Upper lobe of left lung (tissue), 6 donors: Measurements from ENCODE around the gene PEX5L. TPM values are rescaled to one million over a fixed set of nuclear protein-coding genes. Genes with fewer than 3 reads are reported as not detected.

Source experiments
- ATAC-seq, 2 donors: fragments of 200-7000 bp; cut with Tn5 transposase; one replicate each; pipeline ENCODE4 v1.9.1; 2022; ENCODE audit warnings: mild to moderate bottlenecking in 2 of 2, moderate library complexity in 2 of 2; ENCODE audit not compliant: low FRiP score in 2 of 2
- DNase-seq, 2 donors: peaks; one replicate each; pipeline ENCODE4 v3.0.0-alpha.2; 2019 to 2020
- H3K27ac ChIP-seq, 4 donors: fragments of 200-600 bp; sonication (generic); one replicate each; pipeline ENCODE4 v1.5.1; 2016 to 2019
- H3K27me3 ChIP-seq, 4 donors: fragments of 200-600 bp; sonication (generic); one replicate each; pipeline ENCODE4 v1.5.1; 2017 to 2019
- H3K36me3 ChIP-seq, 4 donors: fragments of 200-600 bp; sonication (generic); one replicate each; pipeline ENCODE4 v1.5.1; 2016 to 2019
- H3K4me1 ChIP-seq, 4 donors: fragments of 200-600 bp; sonication (generic); one replicate each; pipeline ENCODE4 v1.5.1; 2018 to 2019
- H3K4me3 ChIP-seq, 4 donors: fragments of 200-600 bp; sonication (generic); one replicate each; pipeline ENCODE4 v1.5.1; 2017 to 2019; ENCODE audit warnings: mild to moderate bottlenecking in 2 of 4, moderate library complexity in 1 of 4
- H3K9me3 ChIP-seq, 4 donors: fragments of 200-600 bp; sonication (generic); one replicate each; pipeline ENCODE4 v1.5.1; 2018 to 2019
- EP300 ChIP-seq, 4 donors: sonication (generic); formaldehyde crosslinking; IDR thresholded peaks; one replicate each; pipeline ENCODE4 v1.5.1; 2017; ENCODE audit warnings: antibody characterized with exemption in 4 of 4, control low read depth in 2 of 4
- POLR2A ChIP-seq, 4 donors: fragments of 450-650 bp; IDR thresholded peaks; one replicate each; pipeline ENCODE4 v1.5.1; 2016 to 2017; ENCODE audit warnings: antibody characterized with exemption in 4 of 4, mild to moderate bottlenecking in 2 of 4
- POLR2AphosphoS5 ChIP-seq, 2 donors: sonication (generic); formaldehyde crosslinking; IDR thresholded peaks; one replicate each; pipeline ENCODE4 v1.5.1; 2017; ENCODE audit warnings: antibody characterized with exemption in 2 of 2
- WGBS, 2 donors: methylation state at CpG; one replicate each; pipeline ENCODE4 v1.1.5; 2017 to 2018; 5-methylcytosine and 5-hydroxymethylcytosine counted together
- total RNA-seq, 6 donors: library from RNA; depleted of rRNA in 4 of 6; stranded (reverse); fragments of >200 nt in 4 of 6; gene quantifications; one replicate each; pipeline versions ENCODE4 v1.1.0 to v1.2.1, GENCODE V29; 2016 to 2021
- TF ChIP-seq, protein P1 (sequence below), 6 experiments: fragments of 450-650 bp in 4 of 6; fragments of 200-600 bp in 2 of 6; sonication (generic) in 2 of 6; IDR thresholded peaks; one replicate each; pipeline ENCODE4 v1.5.1; 2016 to 2019; ENCODE audit warnings: antibody characterized with exemption in 6 of 6
- donor health status: DM: no; HTN: no; CAD: no; lungs with moderate emphysema.
- donor health status: DM: no; HTN: yes; CAD: no; lungs with severe emphysema.

The PEX5L gene
- total RNA-seq, 6 donors from 2014 or later: not detected

DNA sequence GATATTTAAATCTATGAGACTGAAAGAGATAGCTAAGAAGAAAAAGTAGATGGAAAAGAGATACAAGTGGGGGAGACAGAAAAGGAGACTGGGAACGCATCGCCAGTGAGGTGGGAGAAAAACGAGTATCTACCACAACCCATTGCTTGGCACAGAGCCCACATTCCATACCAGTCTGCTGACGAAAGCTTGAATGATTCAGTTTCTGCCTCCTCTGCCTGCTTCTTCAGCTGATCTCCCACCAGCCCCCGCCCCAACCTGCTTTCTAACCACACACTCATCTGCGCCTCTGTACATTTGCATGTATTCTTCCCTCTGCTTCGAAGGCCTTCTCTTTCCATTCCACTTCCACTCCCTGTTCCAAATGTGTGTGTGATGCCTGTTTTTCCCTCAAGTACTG, 195.8 kb downstream of the PEX5L start:
- WGBS, 2 donors: 67 to 69% methylated on average over 7 of the region's 7 CpGs
- no peak for ATAC-seq

DNA sequence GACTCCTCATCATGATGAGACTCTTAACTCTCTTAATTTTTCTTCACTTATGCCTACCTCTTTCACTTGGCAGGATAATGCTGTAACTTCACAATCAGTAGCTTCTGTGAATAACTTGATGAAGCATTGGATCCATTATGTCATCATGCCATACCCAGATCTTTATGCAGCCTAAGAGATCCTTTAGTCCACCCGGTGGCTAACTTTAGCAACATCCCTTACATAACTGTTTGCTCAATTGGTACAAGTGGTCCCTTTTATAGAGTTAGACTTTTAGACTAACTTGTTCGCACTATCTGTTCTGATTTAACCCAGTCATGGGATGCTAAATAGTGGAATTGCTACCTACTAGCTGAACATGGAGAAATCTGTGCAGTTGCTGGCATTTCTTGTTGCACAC, 199.4 kb downstream of the PEX5L start:
- WGBS, 2 donors: 53 to 59% methylated on average over 2 of the region's 2 CpGs

More for the DNA sequence above, 195.8 kb downstream of the PEX5L start:
- Histone ChIP-seq H3K9me3 (no peaks in the 10 kb centered on the region), H3K4me3 (no peak overlapping the region), H3K36me3 (no peaks in the 10 kb centered on the region), H3K27me3 (no peaks in the 10 kb centered on the region), H3K4me1 (no peaks in the 10 kb centered on the region), H3K27ac (no peak overlapping the region)
- no peak for DNase-seq
- TF ChIP-seq EP300 (IDR thresholded peaks at IDR 0.05) (no peak), POLR2AphosphoS5 (IDR thresholded peaks at IDR 0.05) (no peak), POLR2A (IDR thresholded peaks at IDR 0.05) (no peak)
- TF ChIP-seq, protein P1, sequence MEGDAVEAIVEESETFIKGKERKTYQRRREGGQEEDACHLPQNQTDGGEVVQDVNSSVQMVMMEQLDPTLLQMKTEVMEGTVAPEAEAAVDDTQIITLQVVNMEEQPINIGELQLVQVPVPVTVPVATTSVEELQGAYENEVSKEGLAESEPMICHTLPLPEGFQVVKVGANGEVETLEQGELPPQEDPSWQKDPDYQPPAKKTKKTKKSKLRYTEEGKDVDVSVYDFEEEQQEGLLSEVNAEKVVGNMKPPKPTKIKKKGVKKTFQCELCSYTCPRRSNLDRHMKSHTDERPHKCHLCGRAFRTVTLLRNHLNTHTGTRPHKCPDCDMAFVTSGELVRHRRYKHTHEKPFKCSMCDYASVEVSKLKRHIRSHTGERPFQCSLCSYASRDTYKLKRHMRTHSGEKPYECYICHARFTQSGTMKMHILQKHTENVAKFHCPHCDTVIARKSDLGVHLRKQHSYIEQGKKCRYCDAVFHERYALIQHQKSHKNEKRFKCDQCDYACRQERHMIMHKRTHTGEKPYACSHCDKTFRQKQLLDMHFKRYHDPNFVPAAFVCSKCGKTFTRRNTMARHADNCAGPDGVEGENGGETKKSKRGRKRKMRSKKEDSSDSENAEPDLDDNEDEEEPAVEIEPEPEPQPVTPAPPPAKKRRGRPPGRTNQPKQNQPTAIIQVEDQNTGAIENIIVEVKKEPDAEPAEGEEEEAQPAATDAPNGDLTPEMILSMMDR (IDR thresholded peaks at IDR 0.05): no peak

GRCh38 chr3:179833294-179833693, 203.4 kb downstream of the PEX5L start:
- H3K4me3 ChIP-seq: no peak overlapping the region
- no peaks in the 10 kb centered on the region for H3K9me3 ChIP-seq
- no peaks in the 10 kb centered on the region for H3K36me3 ChIP-seq
- no peaks in the 10 kb centered on the region for H3K27me3 ChIP-seq
- ATAC-seq: no peak
- H3K27ac ChIP-seq: no peak overlapping the region
- no peaks in the 10 kb centered on the region for H3K4me1 ChIP-seq
- TF ChIP-seq, protein P1 (IDR thresholded peaks at IDR 0.05): no peak
- TF ChIP-seq EP300 (IDR thresholded peaks at IDR 0.05) (no peak), POLR2AphosphoS5 (IDR thresholded peaks at IDR 0.05) (no peak), POLR2A (IDR thresholded peaks at IDR 0.05) (no peak)
- DNase-seq: no peak

More for the DNA sequence above, 199.4 kb downstream of the PEX5L start:
- TF ChIP-seq EP300 (IDR thresholded peaks at IDR 0.05) (no peak), POLR2A (IDR thresholded peaks at IDR 0.05) (no peak), POLR2AphosphoS5 (IDR thresholded peaks at IDR 0.05) (no peak)
- TF ChIP-seq, protein P1 (IDR thresholded peaks at IDR 0.05): no peak
- H3K27me3 ChIP-seq: no peaks in the 10 kb centered on the region
- no peaks in the 10 kb centered on the region for H3K9me3 ChIP-seq
- ATAC-seq (no peak), DNase-seq (no peak)
- H3K4me1 ChIP-seq: no peaks in the 10 kb centered on the region
- H3K4me3 ChIP-seq: no peak overlapping the region
- H3K36me3 ChIP-seq: no peaks in the 10 kb centered on the region
- no peak overlapping the region for H3K27ac ChIP-seq

DNA sequence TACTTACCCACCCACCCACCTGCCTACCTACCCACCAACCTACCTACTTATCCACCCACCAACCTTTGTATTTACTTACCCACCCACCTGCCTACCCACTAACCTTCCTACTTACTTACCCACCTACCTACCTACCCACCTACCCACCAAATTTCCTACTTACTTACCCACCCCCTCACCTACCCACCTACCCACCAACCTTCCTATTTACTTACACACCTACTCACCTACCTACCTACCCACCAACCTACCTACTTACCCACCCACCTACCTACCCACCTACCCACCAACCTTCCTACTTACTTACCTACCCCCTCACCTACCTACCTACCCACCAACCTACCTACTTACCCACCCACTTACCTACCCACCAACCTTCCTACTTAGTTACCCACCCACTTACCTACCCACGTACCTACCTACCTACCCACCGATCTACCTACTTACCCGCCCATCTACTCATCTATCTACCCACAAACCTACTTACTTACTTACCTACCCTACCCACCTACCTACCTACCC, 204.3 kb downstream of the PEX5L start:
- no peaks in the 10 kb centered on the region for H3K4me1 ChIP-seq
- no peak for ATAC-seq
- no peak overlapping the region for H3K4me3 ChIP-seq
- WGBS, 2 donors: 91 to 98% methylated on average over 3 of the region's 3 CpGs
- TF ChIP-seq, protein P1 (IDR thresholded peaks at IDR 0.05): no peak
- TF ChIP-seq POLR2AphosphoS5 (IDR thresholded peaks at IDR 0.05) (no peak), POLR2A (IDR thresholded peaks at IDR 0.05) (no peak), EP300 (IDR thresholded peaks at IDR 0.05) (no peak)
- no peaks in the 10 kb centered on the region for H3K27me3 ChIP-seq
- H3K27ac ChIP-seq: no peak overlapping the region
- no peaks in the 10 kb centered on the region for H3K9me3 ChIP-seq
- no peaks in the 10 kb centered on the region for H3K36me3 ChIP-seq
- no peak for DNase-seq

DNA sequence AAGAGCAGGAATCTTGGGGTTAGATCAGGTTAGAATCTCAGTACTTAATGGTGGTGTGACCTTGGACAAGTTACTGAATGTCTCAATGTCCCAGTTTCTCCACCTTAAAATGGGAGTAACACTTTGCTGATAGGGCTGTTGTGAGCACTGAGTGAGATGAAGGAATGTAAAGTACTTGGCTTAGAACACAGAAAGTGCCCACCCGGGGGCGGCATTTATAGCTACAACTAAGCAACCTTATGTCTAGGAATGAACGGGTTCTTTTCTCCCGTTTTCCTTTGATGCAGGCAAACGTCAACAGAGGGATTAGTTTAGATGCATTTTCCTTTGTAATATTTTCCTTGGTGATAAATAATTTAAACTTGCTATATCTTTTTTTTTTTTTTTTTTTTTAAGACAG, 207.3 kb downstream of the PEX5L start:
- no peaks in the 10 kb centered on the region for H3K9me3 ChIP-seq
- no peaks in the 10 kb centered on the region for H3K27me3 ChIP-seq
- no peak overlapping the region for H3K4me3 ChIP-seq
- ATAC-seq (no peak), DNase-seq (no peak)
- TF ChIP-seq EP300 (IDR thresholded peaks at IDR 0.05) (no peak), POLR2A (IDR thresholded peaks at IDR 0.05) (no peak), POLR2AphosphoS5 (IDR thresholded peaks at IDR 0.05) (no peak)
- TF ChIP-seq, protein P1 (IDR thresholded peaks at IDR 0.05): no peak
- H3K4me1 ChIP-seq: no peaks in the 10 kb centered on the region
- 65% methylated on average over 5 of the region's 5 CpGs for WGBS, 2 donors
- no peak overlapping the region for H3K27ac ChIP-seq
- no peaks in the 10 kb centered on the region for H3K36me3 ChIP-seq
